SJSA1 (cell line): Measurements from ENCODE around the gene PATL2. TPM values are rescaled to one million over a fixed set of nuclear protein-coding genes. Genes with fewer than 3 reads are reported as not detected.
A peak's percentile ranks its signal among the peaks of the same experiment; 100 is the strongest.
"Not testable (repeated sequence)": the region's sequence is repeated elsewhere in the genome, so short reads cannot be mapped to it uniquely, and the experiment has no call there.

Experiments
- DNase-seq, 2 experiments: peaks; one replicate each; pipeline ENCODE4 v3.0.0-alpha.2; 2015 to 2020; ENCODE audit warnings: low spot score in 2 of 2, low read depth in 1 of 2
- H3K27ac ChIP-seq: fragments of 250-450 bp; sonication (Bioruptor Pico); 2 replicates; pipeline ENCODE4 v1.5.1; 2020; ENCODE audit warnings: mild to moderate bottlenecking, moderate library complexity
- H3K27me3 ChIP-seq: fragments of 250-450 bp; sonication (Bioruptor Pico); replicated peaks from 2 replicates; pipeline ENCODE4 v1.5.1; 2020; ENCODE audit warnings: mild to moderate bottlenecking, moderate library complexity
- H3K36me3 ChIP-seq: fragments of 250-450 bp; sonication (Bioruptor Pico); 2 replicates; pipeline ENCODE4 v1.5.1; 2020; ENCODE audit warnings: mild to moderate bottlenecking
- H3K4me1 ChIP-seq: fragments of 250-450 bp; sonication (Bioruptor Pico); replicated peaks from 2 replicates; pipeline ENCODE4 v1.6.1; 2021; ENCODE audit warnings: mild to moderate bottlenecking
- H3K4me3 ChIP-seq: fragments of 250-450 bp; sonication (Bioruptor Pico); 2 replicates; pipeline ENCODE4 v1.5.1; 2020; ENCODE audit warnings: mild to moderate bottlenecking
- H3K9me3 ChIP-seq: fragments of 250-450 bp; sonication (Bioruptor Pico); replicated peaks from 2 replicates; pipeline ENCODE4 v1.5.1; 2020; ENCODE audit warnings: mild to moderate bottlenecking
- total RNA-seq: library from RNA; depleted of rRNA; stranded (reverse); fragments of >200 nt; shearing (Covaris generic); gene quantifications from 2 replicates; pipeline ENCODE4 v1.2.3, GENCODE V29; 2014

Gene PATL2
- total RNA-seq, 1 experiment from 2014 or later, result 0.29 TPM

DNA sequence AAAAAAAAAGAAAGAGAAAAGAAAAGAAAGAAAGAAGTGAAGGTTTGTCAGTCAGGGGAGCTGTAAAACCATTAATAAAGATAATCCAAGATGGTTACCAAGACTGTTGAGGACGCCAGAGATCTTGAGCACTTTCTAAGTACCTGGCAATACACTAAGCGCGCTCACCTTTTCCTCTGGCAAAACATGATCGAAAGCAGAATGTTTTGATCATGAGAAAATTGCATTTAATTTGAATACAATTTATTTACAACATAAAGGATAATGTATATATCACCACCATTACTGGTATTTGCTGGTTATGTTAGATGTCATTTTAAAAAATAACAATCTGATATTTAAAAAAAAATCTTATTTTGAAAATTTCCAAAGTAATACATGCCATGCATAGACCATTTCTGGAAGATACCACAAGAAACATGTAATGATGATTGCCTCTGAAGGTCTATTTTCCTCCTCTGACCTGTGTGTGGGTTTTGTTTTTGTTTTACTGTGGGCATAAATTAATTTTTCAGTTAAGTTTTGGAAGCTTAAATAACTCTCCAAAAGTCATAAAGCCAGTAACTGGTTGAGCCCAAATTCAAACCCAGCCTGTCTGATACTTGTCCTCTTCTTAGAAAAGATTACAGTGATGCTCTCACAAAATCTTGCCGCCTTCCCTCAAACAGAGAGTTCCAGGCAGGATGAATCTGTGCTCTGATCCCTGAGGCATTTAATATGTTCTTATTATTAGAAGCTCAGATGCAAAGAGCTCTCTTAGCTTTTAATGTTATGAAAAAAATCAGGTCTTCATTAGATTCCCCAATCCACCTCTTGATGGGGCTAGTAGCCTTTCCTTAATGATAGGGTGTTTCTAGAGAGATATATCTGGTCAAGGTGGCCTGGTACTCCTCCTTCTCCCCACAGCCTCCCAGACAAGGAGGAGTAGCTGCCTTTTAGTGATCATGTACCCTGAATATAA lies 2.2 kb upstream of the PATL2 start:
- peak in 1 of 2 experiments; percentile 47 for DNase-seq
- Histone ChIP-seq H3K4me3 (peak overlapping the region; percentile 88), H3K4me1 (peaks cover 12% of the 10 kb centered on the region), H3K36me3 (peaks cover 70% of the 10 kb centered on the region), H3K9me3 (no peaks in the 10 kb centered on the region), H3K27ac (no peak overlapping the region), H3K27me3 (no peaks in the 10 kb centered on the region)

GRCh38 chr15:44712346-44713005 lies 1.4 kb upstream of the PATL2 start:
- Histone ChIP-seq H3K4me1 (peaks cover 15% of the 10 kb centered on the region), H3K36me3 (peaks cover 61% of the 10 kb centered on the region), H3K27me3 (no peaks in the 10 kb centered on the region), H3K9me3 (no peaks in the 10 kb centered on the region), H3K27ac (peak overlapping the region; percentile 99), H3K4me3 (peak overlapping the region; percentile 88)
- peak; percentile 82 to 84 for DNase-seq

DNA sequence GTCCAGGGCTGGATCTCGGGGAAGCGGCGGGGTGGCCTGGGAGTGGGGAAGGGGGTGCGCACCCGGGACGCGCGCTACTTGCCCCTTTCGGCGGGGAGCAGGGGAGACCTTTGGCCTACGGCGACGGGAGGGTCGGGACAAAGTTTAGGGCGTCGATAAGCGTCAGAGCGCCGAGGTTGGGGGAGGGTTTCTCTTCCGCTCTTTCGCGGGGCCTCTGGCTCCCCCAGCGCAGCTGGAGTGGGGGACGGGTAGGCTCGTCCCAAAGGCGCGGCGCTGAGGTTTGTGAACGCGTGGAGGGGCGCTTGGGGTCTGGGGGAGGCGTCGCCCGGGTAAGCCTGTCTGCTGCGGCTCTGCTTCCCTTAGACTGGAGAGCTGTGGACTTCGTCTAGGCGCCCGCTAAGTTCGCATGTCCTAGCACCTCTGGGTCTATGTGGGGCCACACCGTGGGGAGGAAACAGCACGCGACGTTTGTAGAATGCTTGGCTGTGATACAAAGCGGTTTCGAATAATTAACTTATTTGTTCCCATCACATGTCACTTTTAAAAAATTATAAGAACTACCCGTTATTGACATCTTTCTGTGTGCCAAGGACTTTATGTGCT lies 721 bp upstream of the PATL2 start:
- Histone ChIP-seq H3K27me3 (no peaks in the 10 kb centered on the region), H3K9me3 (no peaks in the 10 kb centered on the region), H3K4me1 (peaks cover 21% of the 10 kb centered on the region), H3K36me3 (peaks cover 55% of the 10 kb centered on the region), H3K4me3 (peak overlapping the region; percentile 88), H3K27ac (peak overlapping the region; percentile 99)
- DNase-seq, result peak in 1 of 2 experiments; percentile 52

DNA sequence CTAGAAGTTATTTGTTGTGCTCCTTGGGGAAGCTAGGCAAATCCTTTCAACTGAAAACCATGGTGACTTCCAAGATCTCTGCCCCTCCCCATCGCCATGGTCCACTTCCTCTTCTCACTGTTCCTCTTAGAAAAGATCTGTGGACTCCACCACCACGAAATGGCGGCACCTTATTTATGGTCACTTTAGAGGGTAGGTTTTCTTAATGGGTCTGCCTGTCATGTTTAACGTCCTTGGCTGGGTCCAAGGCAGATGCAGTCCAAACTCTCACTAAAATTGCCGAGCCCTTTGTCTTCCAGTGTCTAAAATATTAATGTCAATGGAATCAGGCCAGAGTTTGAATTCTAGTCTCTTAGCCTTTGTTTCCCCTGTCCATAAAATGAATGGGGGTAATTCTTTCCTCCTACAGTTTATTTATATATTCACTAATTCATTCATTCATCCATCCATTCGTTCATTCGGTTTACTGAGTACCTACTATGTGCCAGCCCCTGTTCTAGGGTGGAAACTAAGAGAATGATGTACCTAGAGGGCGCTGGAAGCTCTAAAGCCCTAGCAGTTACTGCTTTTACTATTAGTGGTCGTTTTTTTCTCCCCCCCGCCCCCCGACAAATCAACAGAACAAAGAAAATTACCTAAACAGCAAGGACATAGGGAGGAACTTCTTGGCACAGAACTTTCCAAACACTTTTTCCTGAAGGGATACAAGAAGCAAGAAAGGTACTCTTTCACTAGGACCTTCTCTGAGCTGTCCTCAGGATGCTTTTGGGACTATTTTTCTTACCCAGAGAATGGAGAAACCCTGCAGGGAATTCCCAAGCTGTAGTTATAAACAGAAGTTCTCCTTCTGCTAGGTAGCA lies 657 bp downstream of the PATL2 start:
- H3K9me3 ChIP-seq, result no peaks in the 10 kb centered on the region
- H3K27ac ChIP-seq, result peak overlapping the region; percentile 99
- H3K4me3 ChIP-seq, result peak overlapping the region; percentile 88
- peaks cover 41% of the 10 kb centered on the region for H3K36me3 ChIP-seq
- H3K4me1 ChIP-seq, result peaks cover 32% of the 10 kb centered on the region
- no peaks in the 10 kb centered on the region for H3K27me3 ChIP-seq
- peak in 1 of 2 experiments; percentile 76 for DNase-seq

GRCh38 chr15:44706946-44707636 lies 4.0 kb downstream of the PATL2 start:
- peaks cover 8% of the 10 kb centered on the region for H3K36me3 ChIP-seq
- peaks cover 20% of the 10 kb centered on the region for H3K4me1 ChIP-seq
- no peak overlapping the region for H3K4me3 ChIP-seq
- no peaks in the 10 kb centered on the region for H3K9me3 ChIP-seq
- no peak for DNase-seq
- H3K27ac ChIP-seq, result 0 out of 2 replicates have a peak overlapping the region, but pooled peaks have one; percentile 5
- H3K27me3 ChIP-seq, result no peaks in the 10 kb centered on the region

- Histone ChIP-seq H3K4me3 (no peak overlapping the region), H3K27me3 (no peaks in the 10 kb centered on the region), H3K27ac (peak overlapping the region; percentile 5; the same call in 1 of the 2 replicates), H3K36me3 (peaks cover under 1% of the 10 kb centered on the region), H3K9me3 (no peaks in the 10 kb centered on the region), H3K4me1 (peaks cover 20% of the 10 kb centered on the region)
- peak; percentile 55 to 81 for DNase-seq
Measured at GRCh38 chr15:44706401-44706800, 4.7 kb downstream of the PATL2 start.

DNA sequence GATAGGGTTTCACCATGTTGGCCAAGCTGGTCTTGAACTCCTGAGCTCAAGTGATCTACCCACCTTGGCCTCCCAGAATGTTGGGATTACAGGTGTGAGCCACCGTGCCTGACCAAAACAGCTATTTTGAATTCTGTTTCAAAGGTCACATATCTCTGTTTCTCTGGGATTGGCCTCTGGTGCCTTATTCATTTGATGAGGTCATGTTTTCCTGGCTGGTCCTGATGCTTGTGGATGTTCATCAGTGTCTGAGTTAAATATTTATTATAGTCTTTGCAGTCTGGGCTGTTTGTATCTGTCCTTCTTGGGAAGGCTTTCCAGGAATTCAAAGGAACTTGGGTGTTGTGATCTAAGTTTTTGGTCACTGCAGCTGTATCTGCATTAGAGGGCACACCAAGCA lies 5.1 kb downstream of the PATL2 start:
- Histone ChIP-seq H3K4me1 (peaks cover 20% of the 10 kb centered on the region), H3K27me3 (no peaks in the 10 kb centered on the region), H3K36me3 (no peaks in the 10 kb centered on the region), H3K27ac (no peak overlapping the region; the same call in 1 of the 2 replicates), H3K4me3 (no peak overlapping the region), H3K9me3 (no peaks in the 10 kb centered on the region)
- DNase-seq, result no peak

DNA sequence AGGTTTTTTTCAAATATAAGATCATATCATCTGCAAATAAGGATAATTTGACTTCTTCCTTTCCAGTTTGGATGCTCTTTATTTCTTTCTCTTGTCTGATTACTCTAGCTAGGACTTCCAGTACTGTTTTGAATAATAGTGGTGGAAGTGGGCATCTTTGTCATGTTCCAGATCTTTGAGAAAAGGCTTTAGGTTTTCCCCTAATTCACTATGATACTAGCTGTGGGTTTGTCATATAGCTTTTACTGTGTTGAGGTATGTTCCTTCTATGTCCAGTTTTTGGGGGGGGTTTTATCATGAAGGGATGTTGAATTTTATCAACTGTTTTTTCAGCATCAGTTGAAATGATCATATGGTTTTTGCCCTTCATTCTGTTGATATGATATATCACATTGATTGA lies 10.4 kb downstream of the PATL2 start:
- not testable (repeated sequence) for H3K9me3 ChIP-seq, DNase-seq, H3K27ac ChIP-seq, H3K36me3 ChIP-seq, H3K27me3 ChIP-seq, H3K4me1 ChIP-seq, H3K4me3 ChIP-seq

DNA sequence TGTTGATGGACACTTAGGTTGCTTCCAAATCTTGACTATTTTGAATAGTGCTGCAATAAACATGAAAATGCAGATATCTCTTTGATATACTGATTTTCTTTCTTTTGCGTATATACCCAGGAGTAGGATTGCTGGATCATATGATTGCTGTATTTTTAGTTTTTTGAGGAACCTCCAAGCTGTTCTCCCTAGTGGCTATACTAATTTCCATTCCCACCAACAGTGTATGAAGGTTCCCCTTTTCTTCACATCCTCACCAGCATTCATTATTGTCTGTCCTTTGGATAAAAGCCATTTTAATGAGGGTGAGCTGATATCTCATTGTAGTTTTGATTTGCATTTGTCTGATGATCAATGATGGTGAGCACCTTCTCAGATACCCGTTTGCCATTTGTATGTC lies 12.5 kb downstream of the PATL2 start:
- Histone ChIP-seq H3K27ac (no peak overlapping the region), H3K27me3 (0 out of 2 replicates have a peak, but pooled peaks cover 4% of the 10 kb centered on the region), H3K4me1 (no peaks in the 10 kb centered on the region), H3K36me3 (no peaks in the 10 kb centered on the region), H3K4me3 (no peak overlapping the region), H3K9me3 (no peaks in the 10 kb centered on the region)
- DNase-seq, result no peak

GRCh38 chr15:44697014-44697413 lies 14.1 kb downstream of the PATL2 start:
- Histone ChIP-seq H3K4me1 (no peaks in the 10 kb centered on the region), H3K36me3 (no peaks in the 10 kb centered on the region), H3K27ac (no peak overlapping the region), H3K4me3 (no peak overlapping the region), H3K27me3 (0 out of 2 replicates have a peak, but pooled peaks cover 4% of the 10 kb centered on the region), H3K9me3 (no peaks in the 10 kb centered on the region)
- DNase-seq, result no peak

- no peak overlapping the region for H3K4me3 ChIP-seq
- H3K4me1 ChIP-seq, result no peaks in the 10 kb centered on the region
- H3K27me3 ChIP-seq, result 0 out of 2 replicates have a peak, but pooled peaks cover 4% of the 10 kb centered on the region
- H3K36me3 ChIP-seq, result no peaks in the 10 kb centered on the region
- H3K27ac ChIP-seq, result no peak overlapping the region
- DNase-seq, result no peak
- H3K9me3 ChIP-seq, result no peaks in the 10 kb centered on the region
Measured at GRCh38 chr15:44695294-44695693, 15.8 kb downstream of the PATL2 start.

DNA sequence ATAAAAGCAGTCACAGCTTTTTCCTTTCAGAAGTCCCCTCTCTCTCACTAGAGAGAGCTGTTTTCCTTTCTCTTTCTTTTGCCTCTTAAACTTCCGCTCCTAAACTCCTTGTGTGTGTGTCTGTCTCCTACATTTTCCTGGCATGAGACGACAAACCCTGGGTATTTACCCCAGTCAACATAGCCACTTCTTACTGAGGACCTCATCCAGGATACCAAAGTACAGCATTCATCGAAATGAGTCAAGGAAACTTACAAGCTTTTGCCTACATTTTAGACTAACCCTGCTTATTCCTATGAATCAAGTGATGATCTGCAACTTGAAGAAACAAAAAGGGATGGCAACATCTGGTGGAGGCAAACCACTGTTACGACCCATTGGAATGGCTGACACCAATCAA lies 16.7 kb downstream of the PATL2 start:
- no peak for DNase-seq
- H3K27me3 ChIP-seq, result 0 out of 2 replicates have a peak, but pooled peaks cover 4% of the 10 kb centered on the region
- no peak overlapping the region for H3K27ac ChIP-seq
- H3K4me3 ChIP-seq, result no peak overlapping the region
- no peaks in the 10 kb centered on the region for H3K36me3 ChIP-seq
- H3K9me3 ChIP-seq, result no peaks in the 10 kb centered on the region
- no peaks in the 10 kb centered on the region for H3K4me1 ChIP-seq
